ENCODE results near the gene LRRC71. TPM values are rescaled to one million over a fixed set of nuclear protein-coding genes. Genes with fewer than 3 reads are reported as not detected.

The LRRC71 gene
- total RNA-seq, 2 experiments from 2014 or later, result not detected

DNA sequence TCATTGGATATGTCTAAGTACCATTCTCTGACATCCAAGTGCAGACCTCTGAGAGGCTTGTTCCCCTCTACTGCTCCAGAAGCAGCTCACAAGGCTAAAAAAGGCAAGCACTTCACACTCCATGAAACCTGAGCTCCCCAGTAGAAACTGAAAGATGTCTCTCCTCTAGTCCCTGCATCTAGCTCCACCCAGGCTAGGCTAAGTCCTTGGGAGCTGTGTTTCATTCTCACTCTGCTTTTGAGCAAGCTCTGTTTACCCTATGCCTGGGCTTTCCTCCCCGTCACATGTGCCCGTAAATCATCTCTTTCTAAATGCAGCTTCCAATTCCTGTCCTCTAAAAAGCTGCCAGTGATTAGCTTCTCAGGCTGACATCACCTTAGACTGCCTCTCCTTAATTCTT lies 39.0 kb downstream of the LRRC71 start:
- ChIA-PET CTCF (interaction anchor here (1.5 kb wide), 1 partner anchor 197 kb away, joined by 3 read pairs; no protein-coding TSS in a partner anchor), POLR2A (no interaction called here)

DNA sequence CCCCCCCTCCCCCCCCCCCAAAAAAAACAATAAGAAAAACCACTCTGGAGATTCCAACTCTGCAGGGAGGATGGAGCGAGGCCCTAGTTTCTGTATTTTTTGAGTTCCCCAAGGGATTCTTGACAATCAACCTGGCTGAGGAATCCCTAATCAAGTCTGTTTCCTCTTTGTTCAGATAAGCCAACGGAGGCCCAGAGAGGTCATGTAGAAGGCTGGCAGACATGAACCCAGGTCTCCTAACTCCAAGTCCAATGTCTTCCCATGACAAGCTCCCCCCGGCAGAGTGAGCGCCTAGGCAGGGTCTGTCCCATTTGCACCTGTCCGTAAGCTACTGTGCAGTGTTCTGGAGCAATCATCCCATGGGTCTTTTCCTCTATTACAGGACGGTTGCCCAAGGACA lies 39.5 kb downstream of the LRRC71 start:
- ChIA-PET CTCF (interaction anchor here (1.5 kb wide), 1 partner anchor 197 kb away, joined by 3 read pairs; no protein-coding TSS in a partner anchor), POLR2A (no interaction called here)

DNA sequence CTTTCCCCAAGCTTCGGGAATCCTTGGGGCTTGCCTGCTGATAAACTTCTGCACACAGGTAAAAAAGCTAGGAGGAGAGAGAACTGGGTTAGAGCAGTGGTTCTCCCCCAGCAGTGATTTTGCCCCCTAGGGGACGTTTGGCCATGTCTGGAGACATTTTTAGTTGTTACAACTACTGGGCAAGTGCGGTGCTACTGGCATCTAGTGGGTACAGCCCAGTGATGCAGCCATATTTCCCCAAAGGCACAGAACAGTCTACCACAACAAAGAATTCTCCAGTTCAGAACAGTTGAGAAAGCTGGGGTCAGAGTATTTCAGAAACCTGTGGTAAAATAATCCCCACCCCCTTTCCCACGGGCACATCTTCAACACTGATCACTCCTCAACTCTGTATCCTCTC lies 41.3 kb downstream of the LRRC71 start:
- CTCF ChIA-PET, result interaction anchor here (1.6 kb wide), 1 partner anchor 12 kb away, joined by 4 read pairs; no protein-coding TSS in a partner anchor
- POLR2A ChIA-PET, result no interaction called here

GRCh38 chr1:156963621-156964020 lies 43.2 kb downstream of the LRRC71 start:
- CTCF ChIA-PET, result no interaction called here

GRCh38 chr1:156964441-156964840 lies 44.0 kb downstream of the LRRC71 start:
- CTCF ChIA-PET, result interaction anchor here (1.2 kb wide), 1 partner anchor 125 kb away, joined by 4 read pairs; no protein-coding TSS in a partner anchor
- POLR2A ChIA-PET, result no interaction called here

More at GRCh38 chr1:156963621-156964020, 43.2 kb downstream of the LRRC71 start:
- POLR2A ChIA-PET, result no interaction called here

DNA sequence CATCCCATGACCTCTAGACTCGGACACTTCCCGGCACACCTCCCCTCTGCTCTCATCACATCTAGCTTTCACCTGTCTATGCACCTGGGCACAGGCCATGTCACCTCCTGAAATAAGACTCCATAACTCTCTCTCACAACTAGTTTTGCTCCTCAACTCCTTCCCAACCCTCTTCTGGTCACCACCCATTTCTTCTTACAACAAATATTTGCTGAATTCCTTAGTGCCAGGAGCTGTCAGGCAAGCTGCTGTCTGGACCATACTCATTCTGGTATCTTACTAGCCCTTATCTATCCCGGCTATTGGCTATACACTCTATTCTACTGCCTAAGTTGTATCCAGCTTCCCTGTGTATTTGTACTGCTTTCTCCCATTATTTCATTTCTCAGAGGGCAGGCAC lies 49.1 kb downstream of the LRRC71 start:
- POLR2A ChIA-PET, result no interaction called here

GRCh38 chr1:156970017-156970416 lies 49.6 kb downstream of the LRRC71 start:
- POLR2A ChIA-PET, result no interaction called here
- CTCF ChIA-PET, result interaction anchor here (1.0 kb wide), 1 partner anchor 77 kb away, joined by 3 read pairs; no protein-coding TSS in a partner anchor

More for the DNA sequence above, 49.1 kb downstream of the LRRC71 start:
- CTCF ChIA-PET, result no interaction called here

DNA sequence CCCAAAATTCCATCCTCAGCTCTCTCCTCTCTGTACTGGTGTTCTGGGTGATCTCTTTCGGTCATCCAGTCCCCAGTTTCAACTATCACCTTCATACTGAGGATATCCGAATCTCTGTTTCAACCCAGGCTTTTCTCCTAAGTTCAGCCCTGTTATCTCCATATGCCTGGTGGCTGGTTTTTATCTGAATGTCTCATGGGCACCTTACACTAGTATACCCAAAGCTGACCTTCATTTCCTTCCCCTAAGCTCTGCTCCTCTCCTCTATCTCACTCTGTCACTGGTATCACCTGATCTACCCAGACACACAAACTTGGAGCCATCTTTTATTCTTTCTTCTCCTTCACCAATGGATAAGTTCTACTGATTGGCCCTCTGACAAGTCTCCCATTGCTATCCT lies 53.0 kb downstream of the LRRC71 start:
- POLR2A ChIA-PET, result no interaction called here
- CTCF ChIA-PET, result no interaction called here

DNA sequence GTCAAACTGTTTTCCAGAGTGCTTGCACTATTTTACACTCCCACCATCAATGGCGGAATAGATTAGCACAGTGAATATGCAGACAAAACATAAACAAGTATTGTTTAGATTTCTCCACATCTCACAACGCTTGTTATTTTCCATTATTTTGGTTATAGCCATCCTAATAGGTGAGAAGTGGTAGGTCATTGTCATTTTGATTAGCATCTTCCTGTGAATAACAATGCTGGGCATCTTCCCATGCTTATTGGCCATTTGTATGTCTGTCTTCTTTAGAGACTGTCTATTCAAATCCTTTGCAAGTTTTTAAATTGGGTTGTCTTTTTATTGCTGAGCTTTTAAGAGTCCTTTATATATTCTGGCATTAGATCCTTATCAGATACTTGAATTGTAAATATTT lies 54.7 kb downstream of the LRRC71 start:
- CTCF ChIA-PET, result no interaction called here
- POLR2A ChIA-PET, result no interaction called here

DNA sequence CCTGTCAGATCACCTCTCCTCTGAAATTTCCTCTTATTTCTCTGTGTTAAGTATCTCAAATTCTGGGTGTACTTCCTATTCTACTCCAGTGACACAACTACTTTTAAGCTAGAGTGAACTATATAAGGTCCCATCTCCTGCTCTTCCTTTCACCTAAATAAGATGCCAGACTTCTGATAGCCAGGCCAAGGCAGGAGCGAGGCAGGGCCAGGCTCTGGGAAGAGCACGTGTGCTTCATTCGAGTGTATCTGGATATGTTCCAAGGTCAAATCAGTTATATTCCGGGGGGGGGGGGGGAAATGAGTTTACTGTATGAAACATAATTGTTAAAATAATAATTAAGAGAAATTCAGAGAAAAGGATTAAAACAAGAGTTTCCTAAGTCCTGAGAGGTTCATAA lies 60.1 kb downstream of the LRRC71 start:
- ChIA-PET POLR2A (no interaction called here), CTCF (no interaction called here)

Other genes with a start within 250 kb of the LRRC71 start
- gene NES, start 243.2 kb upstream of the LRRC71 start, total RNA-seq, result not detected
- under 1 TPM; 0.78 to 0.89 TPM for gene CRABP2, start 215.0 kb upstream of the LRRC71 start, total RNA-seq
- 10 to 100 TPM; 29.0 to 33.3 TPM for gene METTL25B, start 192.2 kb upstream of the LRRC71 start, total RNA-seq
- 10 to 100 TPM; 69.9 to 78.5 TPM for gene ISG20L2, start 191.9 kb upstream of the LRRC71 start, total RNA-seq
- 100 to 1,000 TPM; 115 to 122 TPM for gene MRPL24, start 179.5 kb upstream of the LRRC71 start, total RNA-seq
- 100 to 1,000 TPM; 303 to 315 TPM for gene HDGF, start 169.0 kb upstream of the LRRC71 start, total RNA-seq
- 10 to 100 TPM; 90.3 to 99.2 TPM for gene PRCC, start 153.1 kb upstream of the LRRC71 start, total RNA-seq
- 100 to 1,000 TPM; 233 to 237 TPM for gene SH2D2A, start 103.8 kb upstream of the LRRC71 start, total RNA-seq
- not detected for gene INSRR, start 61.5 kb upstream of the LRRC71 start, total RNA-seq
- 1 to 10 TPM; 3.5 to 3.6 TPM for gene NTRK1, start 59.8 kb upstream of the LRRC71 start, total RNA-seq
- gene PEAR1, start 26.9 kb upstream of the LRRC71 start, total RNA-seq, result under 1 TPM in 1 of 2 experiments, not detected in 1; 0.04 TPM
- 1 to 10 TPM; 1.3 to 2.1 TPM for gene ARHGEF11, start 125.1 kb downstream of the LRRC71 start, total RNA-seq
- gene ETV3L, start 179.2 kb downstream of the LRRC71 start, total RNA-seq, result not detected
- gene ETV3, start 217.8 kb downstream of the LRRC71 start, total RNA-seq, result 10 to 100 TPM; 29.2 to 29.3 TPM